Thyroid gland (tissue), 4 donors: ENCODE data around the gene YARS1. TPM values are rescaled to one million over a fixed set of nuclear protein-coding genes. Genes with fewer than 3 reads are reported as not detected.
"Not testable (repeated sequence)": the region's sequence is repeated elsewhere in the genome, so short reads cannot be mapped to it uniquely, and the experiment has no call there.

Source experiments
- DNase-seq, 2 donors: peaks; one replicate each; pipeline ENCODE4 v3.0.0-alpha.2; 2019
- H3K27ac ChIP-seq, 3 donors: fragments of 200-600 bp; sonication (generic); 1 replicate in 2 of 3; 2 replicates in 1 of 3; pipeline ENCODE4 v1.5.1; 2016 to 2019; ENCODE audit warnings: mild to moderate bottlenecking in 1 of 3, moderate library complexity in 1 of 3
- H3K27me3 ChIP-seq: fragments of 200-600 bp; sonication (generic); one replicate; pipeline ENCODE4 v1.5.1; 2019
- H3K36me3 ChIP-seq, 2 donors: fragments of 200-600 bp; sonication (generic); one replicate each; pipeline ENCODE4 v1.5.1; 2016 to 2019
- H3K4me1 ChIP-seq, 2 donors: fragments of 200-600 bp; sonication (generic); one replicate each; pipeline ENCODE4 v1.5.1; 2017 to 2019
- H3K4me3 ChIP-seq, 3 donors: fragments of 200-600 bp; sonication (generic); replicated peaks in 1 of 3; 1 replicate in 2 of 3; 2 replicates in 1 of 3; pipeline ENCODE4 v1.5.1; 2016; ENCODE audit warnings: mild to moderate bottlenecking in 1 of 3
- H3K9me3 ChIP-seq: fragments of 200-600 bp; sonication (generic); one replicate; pipeline ENCODE4 v1.5.1; 2017
- POLR2A ChIP-seq, 2 donors: fragments of 450-650 bp; IDR thresholded peaks; one replicate each; pipeline ENCODE4 v1.6.1; 2017; ENCODE audit warnings: antibody characterized with exemption in 2 of 2, mild to moderate bottlenecking in 2 of 2, moderate library complexity in 1 of 2
- WGBS, 2 donors: methylation state at CpG; one replicate each; pipeline ENCODE4 v1.1.5; 2017; 5-methylcytosine and 5-hydroxymethylcytosine counted together
- intact Hi-C: fragments of 100-400 bp; cut with DNase I; formaldehyde crosslinking; loops from one replicate; pipeline ENCODE4 v1.15.1; 2023
- total RNA-seq, 4 donors: library from RNA; depleted of rRNA; stranded (reverse); fragments of >200 nt; gene quantifications; one replicate each; pipeline ENCODE4 v1.2.3, GENCODE V29; 2016
- TF ChIP-seq, protein P1 (sequence below), 6 experiments: fragments of 200-600 bp in 3 of 6; fragments of 450-650 bp in 3 of 6; sonication (generic) in 3 of 6; IDR thresholded peaks; one replicate each; pipeline ENCODE4 v1.5.1; 2016 to 2019; ENCODE audit warnings: antibody characterized with exemption in 6 of 6, mild to moderate bottlenecking in 2 of 6, inconsistent platforms in 1 of 6, moderate library complexity in 1 of 6

Gene YARS1
- total RNA-seq, 4 donors from 2014 or later: 42.8 to 76.0 (median 50.3) TPM

DNA sequence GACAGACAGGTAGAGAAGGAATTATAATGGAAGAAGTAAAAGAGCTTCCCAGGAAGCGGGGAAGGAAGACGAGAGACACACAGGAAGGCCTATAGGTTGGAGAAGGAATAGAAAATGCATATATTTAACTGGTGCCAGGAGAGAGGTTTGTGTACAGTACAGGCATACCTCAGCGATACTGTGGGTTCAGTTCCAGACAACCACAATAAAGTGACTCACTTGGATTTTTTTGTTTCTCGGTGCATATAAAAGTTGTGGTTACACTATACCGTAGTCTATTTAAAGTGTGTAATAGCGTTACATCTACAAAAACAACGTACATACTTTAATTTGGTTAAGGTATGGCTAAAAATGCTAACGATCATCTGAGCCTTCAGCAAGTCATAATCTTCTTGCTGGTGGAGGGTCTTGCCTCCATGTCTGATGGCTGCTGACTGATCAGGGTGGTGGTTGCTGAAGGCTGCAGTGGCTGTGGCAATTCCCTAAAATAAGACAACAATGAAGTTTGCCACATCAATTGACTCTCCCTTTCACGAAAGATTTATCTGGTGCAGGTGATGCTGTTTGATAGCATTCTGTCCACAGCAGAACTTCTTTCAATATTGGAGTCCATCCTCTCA lies 16.0 kb downstream of the YARS1 start:
- intact Hi-C loops: no loop called here
- no peak for TF ChIP-seq POLR2A (IDR thresholded peaks at IDR 0.05)
- TF ChIP-seq, protein P1, sequence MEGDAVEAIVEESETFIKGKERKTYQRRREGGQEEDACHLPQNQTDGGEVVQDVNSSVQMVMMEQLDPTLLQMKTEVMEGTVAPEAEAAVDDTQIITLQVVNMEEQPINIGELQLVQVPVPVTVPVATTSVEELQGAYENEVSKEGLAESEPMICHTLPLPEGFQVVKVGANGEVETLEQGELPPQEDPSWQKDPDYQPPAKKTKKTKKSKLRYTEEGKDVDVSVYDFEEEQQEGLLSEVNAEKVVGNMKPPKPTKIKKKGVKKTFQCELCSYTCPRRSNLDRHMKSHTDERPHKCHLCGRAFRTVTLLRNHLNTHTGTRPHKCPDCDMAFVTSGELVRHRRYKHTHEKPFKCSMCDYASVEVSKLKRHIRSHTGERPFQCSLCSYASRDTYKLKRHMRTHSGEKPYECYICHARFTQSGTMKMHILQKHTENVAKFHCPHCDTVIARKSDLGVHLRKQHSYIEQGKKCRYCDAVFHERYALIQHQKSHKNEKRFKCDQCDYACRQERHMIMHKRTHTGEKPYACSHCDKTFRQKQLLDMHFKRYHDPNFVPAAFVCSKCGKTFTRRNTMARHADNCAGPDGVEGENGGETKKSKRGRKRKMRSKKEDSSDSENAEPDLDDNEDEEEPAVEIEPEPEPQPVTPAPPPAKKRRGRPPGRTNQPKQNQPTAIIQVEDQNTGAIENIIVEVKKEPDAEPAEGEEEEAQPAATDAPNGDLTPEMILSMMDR (IDR thresholded peaks at IDR 0.05): no peak
- no peaks in the 10 kb centered on the region for H3K9me3 ChIP-seq
- peaks cover 0 to 10% of the 10 kb centered on the region in 2 donors for H3K36me3 ChIP-seq
- H3K4me1 ChIP-seq: peaks cover 5 to 6% of the 10 kb centered on the region in 2 donors
- no peaks in the 10 kb centered on the region for H3K27me3 ChIP-seq
- H3K27ac ChIP-seq: no peak overlapping the region
- H3K4me3 ChIP-seq: no peak overlapping the region
- DNase-seq: no peak
- WGBS, 2 donors: 90 to 93% methylated on average over 9 of the region's 9 CpGs

DNA sequence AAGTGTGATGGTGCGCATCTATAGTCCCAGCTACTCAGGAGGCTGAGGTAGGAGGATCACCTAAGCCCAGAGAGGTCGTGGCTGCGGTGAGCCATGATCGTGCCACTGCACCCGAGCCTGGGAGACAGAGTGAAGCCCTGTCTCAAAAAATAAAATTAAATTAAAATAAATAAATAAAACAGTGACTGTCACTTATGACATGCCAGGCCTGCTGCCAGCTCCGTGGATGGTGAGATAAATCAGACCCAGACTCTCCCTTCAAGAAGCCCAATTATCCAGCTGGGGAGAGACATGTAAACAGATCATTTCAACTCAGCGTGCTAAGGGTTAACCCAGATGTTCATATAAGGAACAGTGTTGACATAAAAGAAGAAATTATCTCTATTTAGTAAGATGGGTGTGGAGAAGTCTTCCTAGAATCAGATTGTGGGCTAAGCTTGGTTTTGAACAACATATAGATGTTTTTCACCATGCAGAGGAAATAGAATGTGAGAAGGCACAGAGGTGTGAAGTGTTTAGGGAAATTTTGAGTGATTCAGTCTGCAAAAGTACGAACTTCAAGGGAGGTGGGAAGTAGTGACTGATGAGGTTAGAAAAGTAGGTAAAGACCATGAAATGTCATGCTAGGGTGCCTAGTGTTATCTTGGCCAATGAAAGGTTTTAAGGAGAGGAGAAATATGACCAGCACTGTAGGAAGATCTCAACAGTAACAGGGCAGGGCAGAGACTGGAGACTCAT lies 18.3 kb downstream of the YARS1 start:
- Histone ChIP-seq H3K36me3 (peaks cover 0 to 15% of the 10 kb centered on the region in 2 donors), H3K27me3 (no peaks in the 10 kb centered on the region), H3K27ac (no peak overlapping the region), H3K4me3 (no peak overlapping the region), H3K9me3 (no peaks in the 10 kb centered on the region), H3K4me1 (no peaks in the 10 kb centered on the region)
- DNase-seq: no peak
- intact Hi-C loops: no loop called here
- WGBS, 2 donors: 90 to 94% methylated on average over 8 of the region's 8 CpGs
- TF ChIP-seq, protein P1 (IDR thresholded peaks at IDR 0.05): no peak
- TF ChIP-seq POLR2A (IDR thresholded peaks at IDR 0.05): no peak

DNA sequence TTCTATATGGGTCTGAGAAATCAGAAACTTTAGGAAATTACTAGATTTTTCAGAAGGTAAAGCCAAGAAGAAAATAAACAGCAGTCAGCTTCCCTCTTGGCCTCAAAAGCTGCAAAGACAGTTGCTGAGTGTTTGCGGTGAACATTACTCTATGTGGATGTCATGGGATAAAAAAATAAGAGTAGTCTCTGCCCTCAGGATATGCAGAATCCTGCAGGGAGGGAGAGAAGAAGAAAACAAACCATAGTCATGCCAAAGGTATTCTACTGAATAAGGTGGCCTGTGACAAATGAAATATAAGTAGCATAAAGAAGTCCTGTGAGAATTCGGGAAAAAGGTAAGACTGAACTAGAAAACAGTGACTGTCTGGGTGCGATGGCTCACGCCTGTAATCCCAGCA lies 19.0 kb downstream of the YARS1 start:
- Histone ChIP-seq H3K27me3 (no peaks in the 10 kb centered on the region), H3K36me3 (peaks cover 0 to 15% of the 10 kb centered on the region in 2 donors), H3K4me1 (no peaks in the 10 kb centered on the region), H3K9me3 (no peaks in the 10 kb centered on the region), H3K4me3 (no peak overlapping the region), H3K27ac (no peak overlapping the region)
- DNase-seq: no peak
- 96 to 99% methylated on average over 4 of the region's 4 CpGs for WGBS, 2 donors
- intact Hi-C loops: no loop called here
- TF ChIP-seq, protein P1 (IDR thresholded peaks at IDR 0.05): no peak

DNA sequence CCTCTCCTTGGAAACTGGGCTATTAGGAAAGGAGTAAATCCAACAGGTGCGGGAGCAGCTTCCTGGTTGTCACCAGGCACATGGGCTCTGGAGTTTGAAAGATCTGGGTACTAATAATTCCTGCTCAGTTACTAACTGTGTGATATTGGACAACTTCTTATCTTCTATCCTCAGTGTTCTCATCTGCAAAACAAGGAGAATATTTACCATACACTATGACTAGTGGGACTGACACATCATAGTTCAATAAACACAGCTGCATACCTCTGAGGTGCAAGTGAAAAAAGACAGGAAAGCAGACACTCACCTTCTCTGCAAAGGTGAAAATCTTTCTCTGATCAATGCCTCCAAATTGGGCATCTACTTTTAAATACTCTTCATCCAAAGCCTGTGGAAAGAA lies 19.7 kb downstream of the YARS1 start:
- TF ChIP-seq, protein P1 (IDR thresholded peaks at IDR 0.05): no peak
- no peak for TF ChIP-seq POLR2A (IDR thresholded peaks at IDR 0.05)
- peaks cover 0 to 15% of the 10 kb centered on the region in 2 donors for H3K36me3 ChIP-seq
- WGBS, 2 donors: 94 to 96% methylated on average over 1 of the region's 1 CpG
- H3K4me1 ChIP-seq: no peaks in the 10 kb centered on the region
- H3K4me3 ChIP-seq: no peak overlapping the region
- intact Hi-C loops: no loop called here
- no peaks in the 10 kb centered on the region for H3K27me3 ChIP-seq
- no peak overlapping the region for H3K27ac ChIP-seq
- DNase-seq: no peak
- H3K9me3 ChIP-seq: no peaks in the 10 kb centered on the region

DNA sequence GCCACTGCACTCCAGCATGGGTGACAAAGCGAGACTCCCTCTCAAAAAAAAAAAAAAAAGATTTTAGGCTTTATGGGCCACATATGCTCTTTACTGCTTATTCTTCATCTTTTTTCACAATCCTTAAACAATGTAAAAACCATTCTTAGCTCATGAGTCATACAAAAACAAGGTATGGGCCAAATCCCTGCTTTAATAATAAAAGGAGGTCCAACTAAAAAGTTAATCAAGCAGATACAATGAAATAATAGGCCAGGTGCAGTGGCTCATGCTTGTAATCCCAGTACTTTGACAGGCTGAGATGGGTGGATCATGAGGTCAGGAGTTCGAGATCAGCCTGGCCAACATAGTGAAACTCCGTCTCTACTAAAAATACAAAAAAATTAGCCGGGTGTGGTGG lies 21.4 kb downstream of the YARS1 start:
- DNase-seq, intact Hi-C loops, H3K9me3 ChIP-seq, H3K27me3 ChIP-seq, H3K4me3 ChIP-seq, H3K4me1 ChIP-seq, H3K27ac ChIP-seq: not testable (repeated sequence)
- WGBS, 2 donors: 97% methylated on average over 4 of the region's 4 CpGs
- peaks cover 13 to 22% of the 10 kb centered on the region in 2 donors for H3K36me3 ChIP-seq
